Bronchial epithelial cell (primary cell): ENCODE results near the gene SETD7. TPM values are rescaled to one million over a fixed set of nuclear protein-coding genes. Genes with fewer than 3 reads are reported as not detected.
A peak's percentile ranks its signal among the peaks of the same experiment; 100 is the strongest.

Source experiments
- DNase-seq: peaks from one replicate; pipeline ENCODE4 v3.0.0-alpha.2; 2010; ENCODE audit warnings: low read depth
- FAIRE-seq: peaks from 2 replicates; lab custom pipeline; 2011; peaks lifted over from hg19 to GRCh38; lab: Jason Lieb, UNC
- H3K27me3 ChIP-seq: 2 replicates; pipeline ENCODE4 v1.5.1; 2011; ENCODE audit warnings: low read length; ENCODE audit not compliant: control insufficient read depth, insufficient read depth
- H3K36me3 ChIP-seq: 2 replicates; pipeline ENCODE4 v1.5.1; 2011; ENCODE audit warnings: low read length; ENCODE audit not compliant: control insufficient read depth, insufficient read depth
- H3K4me3 ChIP-seq: 2 replicates; pipeline ENCODE4 v1.5.1; 2011; ENCODE audit warnings: mild to moderate bottlenecking, low read depth, low read length, control low read depth
- total RNA-seq: library from RNA; depleted of rRNA; stranded (reverse); fragments of >200 nt; gene quantifications from 2 replicates; pipeline ENCODE4 v1.2.1, GENCODE V29; 2014
- TF ChIP-seq, protein P1 (sequence below): IDR thresholded peaks from 2 replicates; pipeline ENCODE4 v1.5.1; 2011; ENCODE audit warnings: mild to moderate bottlenecking, moderate library complexity, low read length, control low read depth, inconsistent platforms; ENCODE audit not compliant: insufficient read depth, severe bottlenecking

The SETD7 gene
- 45.0 and 56.7 TPM in 2 replicates for total RNA-seq

DNA sequence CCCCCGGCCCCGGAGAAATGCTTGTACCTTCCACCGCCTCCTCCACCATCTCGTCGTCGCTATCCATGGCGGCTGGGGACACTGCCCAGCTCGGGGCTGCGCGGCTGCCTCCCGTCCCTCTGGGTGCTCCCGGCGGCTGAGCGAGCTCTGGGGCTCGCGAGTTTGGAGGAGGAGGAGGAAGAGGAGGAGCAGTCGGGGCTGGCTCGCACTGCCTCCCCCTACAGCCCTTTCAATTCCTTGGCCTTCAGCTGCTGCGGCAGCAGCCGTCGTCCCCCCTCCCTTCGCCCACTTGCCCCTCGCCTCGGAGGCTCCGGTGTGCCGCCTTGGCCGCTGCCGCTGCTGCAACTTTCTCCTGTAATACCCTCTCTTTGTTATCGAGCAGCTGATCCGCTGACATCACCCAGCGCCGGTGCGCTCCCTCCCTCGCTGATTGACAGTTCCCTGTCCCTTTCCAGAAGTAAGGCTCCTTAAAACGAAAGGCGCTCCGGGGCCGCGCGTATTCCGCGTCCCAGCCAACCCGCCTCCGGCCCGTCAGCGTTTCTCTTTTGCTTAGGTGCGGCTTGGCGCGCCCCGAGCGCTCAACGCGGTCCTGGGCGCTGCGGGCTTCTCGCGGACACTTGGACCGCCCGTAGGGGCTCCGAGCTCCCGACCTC lies at the start of gene SETD7:
Gene SETD7 (minus strand): TSS at position 149 of the 653 bp plus-strand sequence. CDS start 82 bp downstream, at position 67.
- H3K36me3 ChIP-seq: no peaks in the 10 kb centered on the region
- TF ChIP-seq, protein P1, sequence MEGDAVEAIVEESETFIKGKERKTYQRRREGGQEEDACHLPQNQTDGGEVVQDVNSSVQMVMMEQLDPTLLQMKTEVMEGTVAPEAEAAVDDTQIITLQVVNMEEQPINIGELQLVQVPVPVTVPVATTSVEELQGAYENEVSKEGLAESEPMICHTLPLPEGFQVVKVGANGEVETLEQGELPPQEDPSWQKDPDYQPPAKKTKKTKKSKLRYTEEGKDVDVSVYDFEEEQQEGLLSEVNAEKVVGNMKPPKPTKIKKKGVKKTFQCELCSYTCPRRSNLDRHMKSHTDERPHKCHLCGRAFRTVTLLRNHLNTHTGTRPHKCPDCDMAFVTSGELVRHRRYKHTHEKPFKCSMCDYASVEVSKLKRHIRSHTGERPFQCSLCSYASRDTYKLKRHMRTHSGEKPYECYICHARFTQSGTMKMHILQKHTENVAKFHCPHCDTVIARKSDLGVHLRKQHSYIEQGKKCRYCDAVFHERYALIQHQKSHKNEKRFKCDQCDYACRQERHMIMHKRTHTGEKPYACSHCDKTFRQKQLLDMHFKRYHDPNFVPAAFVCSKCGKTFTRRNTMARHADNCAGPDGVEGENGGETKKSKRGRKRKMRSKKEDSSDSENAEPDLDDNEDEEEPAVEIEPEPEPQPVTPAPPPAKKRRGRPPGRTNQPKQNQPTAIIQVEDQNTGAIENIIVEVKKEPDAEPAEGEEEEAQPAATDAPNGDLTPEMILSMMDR: no peak
- H3K27me3 ChIP-seq: no peaks in the 10 kb centered on the region
- H3K4me3 ChIP-seq: peak within 1 kb of the TSS; percentile 83
- FAIRE-seq (no peak), DNase-seq (peak; percentile 69)

DNA sequence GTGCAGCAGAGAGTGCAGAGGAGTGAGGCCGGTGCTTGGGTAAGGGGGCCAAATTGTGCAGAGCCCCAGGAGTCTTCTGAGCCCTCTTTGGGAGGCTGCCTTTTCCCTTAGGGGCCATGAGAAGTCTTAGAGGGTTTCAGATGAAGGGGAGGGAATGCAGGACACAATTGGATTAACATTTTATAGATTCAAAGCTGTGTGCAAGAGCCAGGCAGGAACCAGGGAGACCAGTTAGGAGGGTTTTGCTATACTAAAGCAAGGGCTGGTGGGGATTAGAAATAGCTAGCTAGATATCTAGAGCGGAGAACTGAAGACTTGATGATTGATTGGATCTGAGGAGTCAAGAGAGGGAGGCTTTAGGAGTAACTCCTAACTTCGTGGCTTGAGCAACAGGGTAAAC lies 49.5 kb upstream of the SETD7 start:
- TF ChIP-seq, protein P1: no peak
- Histone ChIP-seq H3K4me3 (no peak overlapping the region), H3K27me3 (no peaks in the 10 kb centered on the region), H3K36me3 (no peaks in the 10 kb centered on the region)
- FAIRE-seq: no peak
- no peak for DNase-seq

DNA sequence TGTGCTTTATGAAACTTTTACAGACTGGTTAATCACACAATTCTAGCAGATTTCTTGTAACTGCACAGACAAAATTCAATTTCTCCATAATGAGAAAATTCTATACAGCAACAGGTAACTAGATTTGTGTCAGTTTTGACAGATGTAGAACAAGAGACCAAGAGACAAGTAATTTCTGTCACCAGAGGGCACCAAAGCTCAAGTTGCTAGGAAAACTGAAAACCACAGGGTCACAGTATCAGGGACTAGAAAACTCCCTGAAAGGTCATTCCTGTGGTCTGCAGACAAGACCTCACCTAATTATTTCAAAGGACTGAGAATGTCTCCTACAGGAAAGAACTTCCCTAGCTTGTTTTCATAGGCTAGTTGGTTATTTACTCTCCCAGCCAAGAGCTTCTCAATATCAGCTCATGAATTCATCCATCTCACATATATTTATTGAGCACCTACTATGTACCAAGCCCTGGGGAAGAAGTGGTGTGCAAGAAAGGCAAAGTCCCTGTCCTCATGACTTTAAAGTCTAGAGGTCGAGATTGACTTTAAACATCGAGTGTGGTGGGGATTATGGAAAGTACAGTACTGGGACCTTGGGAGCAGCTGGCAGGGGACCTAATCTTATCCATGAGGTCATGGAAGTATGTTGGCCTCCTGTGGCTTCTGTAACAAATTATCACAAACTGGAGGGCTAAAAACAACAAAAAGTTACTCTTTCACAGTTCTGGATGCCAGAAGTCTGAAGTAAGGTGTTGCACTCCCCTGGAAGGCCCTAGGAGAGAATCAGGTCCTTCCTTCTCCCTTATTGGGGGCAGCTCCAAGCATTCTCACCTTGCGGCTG lies 47.8 kb upstream of the SETD7 start:
- Histone ChIP-seq H3K27me3 (no peaks in the 10 kb centered on the region), H3K4me3 (no peak overlapping the region), H3K36me3 (no peaks in the 10 kb centered on the region)
- DNase-seq: peak; percentile 65
- FAIRE-seq: no peak
- TF ChIP-seq, protein P1: peak; percentile 61

DNA sequence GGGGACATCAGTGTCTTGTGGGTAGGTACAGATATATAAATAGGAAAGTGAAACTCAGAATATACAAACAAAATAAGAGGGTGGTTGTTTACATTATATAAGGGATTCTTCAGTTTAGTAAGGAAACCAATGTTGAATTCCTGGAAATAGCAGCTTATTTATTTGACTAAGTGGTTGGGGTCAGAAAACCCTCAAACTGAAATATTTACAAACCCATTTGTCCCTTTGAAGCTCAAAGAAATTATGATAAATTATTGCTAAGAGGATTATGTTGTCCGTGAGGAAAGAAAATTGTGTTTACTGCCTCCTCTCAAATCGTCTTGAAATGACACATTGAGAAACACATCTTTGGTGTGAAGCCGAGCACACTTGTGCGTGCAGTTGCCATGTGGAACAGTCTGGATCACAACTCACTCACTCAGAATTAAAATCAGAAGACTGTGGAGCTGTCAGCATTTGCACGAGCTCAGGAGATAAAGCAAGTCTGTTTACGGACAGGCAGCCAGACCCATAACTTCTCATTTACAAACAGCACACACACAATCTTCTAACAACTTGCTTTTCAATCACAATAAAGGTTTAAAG lies 46.8 kb upstream of the SETD7 start:
- TF ChIP-seq, protein P1: no peak
- FAIRE-seq: no peak
- Histone ChIP-seq H3K27me3 (no peaks in the 10 kb centered on the region), H3K36me3 (no peaks in the 10 kb centered on the region), H3K4me3 (no peak overlapping the region)
- no peak for DNase-seq

DNA sequence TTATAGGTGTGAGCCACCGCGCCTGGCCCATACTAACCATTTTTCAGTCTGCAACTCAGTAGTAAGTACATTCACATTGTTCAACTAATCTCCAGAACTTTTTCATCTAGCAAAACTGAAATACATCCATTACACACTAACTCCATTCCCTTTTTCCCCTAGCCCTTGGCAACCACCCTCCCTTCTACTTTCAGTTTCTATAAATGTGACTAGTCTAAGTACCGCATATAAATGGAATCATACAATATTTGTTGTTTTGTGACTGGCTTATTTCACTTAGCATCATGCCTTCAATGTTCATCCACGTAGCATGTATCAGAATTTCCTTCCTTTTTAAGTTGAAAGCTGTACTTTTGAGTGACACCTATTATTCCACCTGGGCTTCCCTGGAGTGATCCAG lies 44.6 kb upstream of the SETD7 start:
- FAIRE-seq (no peak), DNase-seq (no peak)
- H3K27me3 ChIP-seq: no peaks in the 10 kb centered on the region
- no peak overlapping the region for H3K4me3 ChIP-seq
- TF ChIP-seq, protein P1: no peak
- no peaks in the 10 kb centered on the region for H3K36me3 ChIP-seq
